B cell (primary cell): Measurements from ENCODE around the gene LMF2. TPM values are rescaled to one million over a fixed set of nuclear protein-coding genes. Genes with fewer than 3 reads are reported as not detected.

ENCODE experiments used
- ATAC-seq: fragments of 200-7000 bp; cut with Tn5 transposase; one replicate; pipeline ENCODE4 v1.10.0; 2021; ENCODE audit warnings: low read depth, mild to moderate bottlenecking, moderate number of reproducible peaks, moderate library complexity
- CTCF ChIA-PET: fragments of 350-600 bp; sonication (Branson Sonifier 250); formaldehyde crosslinking; loops from one replicate; lab custom pipeline; 2021; ENCODE audit warnings: antibody characterized with exemption, inconsistent platforms; lab: Charles Lee
- POLR2A ChIA-PET: fragments of 350-600 bp; sonication (Branson Sonifier 250); formaldehyde crosslinking; loops from one replicate; lab custom pipeline; 2021; ENCODE audit warnings: antibody characterized with exemption; lab: Charles Lee
- DNase-seq: peaks from one replicate; pipeline ENCODE4 v3.0.0; 2013
- H2AFZ ChIP-seq: 2 replicates; pipeline ENCODE4 v1.6.1; 2012; ENCODE audit warnings: mild to moderate bottlenecking, low read depth, low read length; ENCODE audit not compliant: insufficient read depth, poor library complexity, severe bottlenecking
- H3K27ac ChIP-seq, 2 donors: 1 replicate in 1 of 2; 2 replicates in 1 of 2; pipeline ENCODE4 v1.5.1; 2012 to 2013; ENCODE audit warnings: low read length in 2 of 2, mild to moderate bottlenecking in 2 of 2, moderate library complexity in 1 of 2
- H3K27me3 ChIP-seq, 4 experiments: fragments of 200-600 bp in 1 of 4; sonication (generic) in 1 of 4; replicated peaks in 1 of 4; 1 replicate in 2 of 4; 2 replicates in 2 of 4; pipeline versions ENCODE4 v1.6.1 to v1.7.0; 2013 to 2016; ENCODE audit warnings: low read length in 3 of 4, mild to moderate bottlenecking in 2 of 4, mixed read lengths in 1 of 4, moderate library complexity in 1 of 4; ENCODE audit not compliant: insufficient read depth in 4 of 4, control insufficient read depth in 3 of 4; ENCODE audit errors: control extremely low read depth in 1 of 4
- H3K36me3 ChIP-seq, 2 experiments: replicated peaks in 1 of 2; 1 replicate in 1 of 2; 2 replicates in 1 of 2; pipeline versions ENCODE4 v1.6.1 to v1.7.1; 2013; ENCODE audit warnings: low read length in 1 of 2; ENCODE audit not compliant: insufficient read depth in 2 of 2, control insufficient read depth in 1 of 2; ENCODE audit errors: control extremely low read depth in 1 of 2, extremely low read depth in 1 of 2
- H3K4me1 ChIP-seq, 2 donors: fragments of 200-600 bp in 1 of 2; sonication (generic) in 1 of 2; 1 replicate in 1 of 2; 2 replicates in 1 of 2; pipeline versions ENCODE4 v1.5.1 to v1.6.1; 2013 to 2017; ENCODE audit warnings: low read length in 2 of 2; ENCODE audit not compliant: control insufficient read depth in 2 of 2, insufficient read depth in 2 of 2
- H3K4me2 ChIP-seq: replicated peaks from 2 replicates; pipeline ENCODE3; 2012; ENCODE audit warnings: mild to moderate bottlenecking, low read depth, low read length; ENCODE audit not compliant: poor library complexity, severe bottlenecking
- H3K4me3 ChIP-seq, 5 experiments: fragments of 200-600 bp in 1 of 5; sonication (generic) in 1 of 5; 1 replicate in 3 of 5; 2 replicates in 2 of 5; pipeline versions ENCODE4 v1.5.1 to v1.7.0; 2011 to 2016; ENCODE audit warnings: low read length in 4 of 5, mild to moderate bottlenecking in 4 of 5, low read depth in 2 of 5, control low read depth in 1 of 5, moderate library complexity in 1 of 5; ENCODE audit not compliant: insufficient read depth in 1 of 5; ENCODE audit errors: control extremely low read depth in 1 of 5, extremely low read depth in 1 of 5
- H3K79me2 ChIP-seq: fragments of 200-600 bp; sonication (generic); one replicate; pipeline ENCODE4 v1.6.0; 2016; ENCODE audit warnings: low read length; ENCODE audit not compliant: control insufficient read depth, insufficient read depth
- H3K9ac ChIP-seq: fragments of 200-600 bp; sonication (generic); 2 replicates; pipeline ENCODE4 v1.6.1; 2017; ENCODE audit warnings: mild to moderate bottlenecking, low read length, moderate library complexity
- H3K9me3 ChIP-seq, 3 donors: one replicate each; pipeline versions ENCODE4 v1.6.1 to v1.7.1; 2013; ENCODE audit warnings: low read length in 2 of 3; ENCODE audit not compliant: control insufficient read depth in 2 of 3, insufficient read depth in 1 of 3; ENCODE audit errors: control extremely low read depth in 1 of 3
- H4K20me1 ChIP-seq: 2 replicates; pipeline ENCODE4 v1.6.0; 2012; ENCODE audit warnings: mild to moderate bottlenecking, low read length; ENCODE audit not compliant: insufficient read depth, control insufficient read depth, poor library complexity, severe bottlenecking
- H3K27ac Mint-ChIP-seq: one replicate; pipeline ENCODE4 v1.8.0; 2021; ENCODE audit warnings: mixed read lengths
- H3K27me3 Mint-ChIP-seq: one replicate; pipeline ENCODE4 v1.8.0; 2021; ENCODE audit warnings: mixed read lengths
- H3K4me1 Mint-ChIP-seq: one replicate; pipeline ENCODE4 v1.8.0; 2021; ENCODE audit warnings: mixed read lengths
- H3K4me3 Mint-ChIP-seq: one replicate; pipeline ENCODE4 v1.8.0; 2021; ENCODE audit warnings: mixed read lengths
- H3K9me3 Mint-ChIP-seq: one replicate; pipeline ENCODE4 v1.8.0; 2022; ENCODE audit warnings: mixed read lengths; ENCODE audit not compliant: insufficient read depth
- EZH2 ChIP-seq: IDR thresholded peaks from 2 replicates; pipeline ENCODE4 v1.6.1; 2012; ENCODE audit warnings: borderline replicate concordance, low read depth, mild to moderate bottlenecking, moderate library complexity, low read length; ENCODE audit not compliant: insufficient read depth, poor library complexity, severe bottlenecking
- WGBS: methylation state at CpG from one replicate; pipeline ENCODE4 v1.1.5; 2013; ENCODE audit warnings: missing lambda C conversion rate; ENCODE audit not compliant: insufficient coverage; 5-methylcytosine and 5-hydroxymethylcytosine counted together
- intact Hi-C: fragments of 100-400 bp; cut with micrococcal nuclease; formaldehyde crosslinking; loops from one replicate; pipeline ENCODE4 v1.10.0; 2022
- polyA plus RNA-seq: library from polyadenylated mRNA; depleted of rRNA; stranded (reverse); fragments of >200 nt; gene quantifications from 2 replicates; pipeline ENCODE4 v1.2.3, GENCODE V29; 2012
- total RNA-seq, 2 donors: library from RNA; stranded (reverse); fragments of 120-200 nt in 1 of 2; gene quantifications; 1 replicate in 1 of 2; 2 replicates in 1 of 2; pipeline versions ENCODE4 v1.2.3 to v1.2.4, GENCODE V29; 2013 to 2022
- TF ChIP-seq, protein P1 (sequence below): fragments of 200-600 bp; IDR thresholded peaks from one replicate; pipeline ENCODE4 v1.8.0; 2022; ENCODE audit warnings: antibody characterized with exemption, mild to moderate bottlenecking

The LMF2 gene
- total and polyA plus RNA-seq, 2 donors (not counting 1 experiment from before 2014, with no cell fraction given), result 128 to 316 TPM

DNA sequence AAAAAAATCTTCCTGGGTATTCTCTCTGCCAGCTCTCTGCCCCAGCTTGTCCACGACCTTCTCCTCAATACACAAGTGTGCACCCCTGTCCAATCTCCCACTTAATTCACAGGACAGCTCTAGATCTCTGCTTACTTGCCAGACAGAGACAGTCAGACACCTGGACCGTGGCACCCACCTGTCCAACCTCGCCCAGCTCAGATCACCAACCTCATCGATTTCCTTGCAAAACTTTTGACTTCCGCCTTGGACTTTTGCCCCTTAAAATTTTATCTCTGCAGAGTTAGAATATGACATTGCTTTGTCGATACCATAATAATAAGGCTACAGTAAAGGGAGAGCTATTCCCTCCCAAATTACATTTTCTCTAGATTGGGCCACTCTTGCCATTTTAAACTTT is 10.4 kb downstream of the LMF2 start:
- TF ChIP-seq, protein P1, sequence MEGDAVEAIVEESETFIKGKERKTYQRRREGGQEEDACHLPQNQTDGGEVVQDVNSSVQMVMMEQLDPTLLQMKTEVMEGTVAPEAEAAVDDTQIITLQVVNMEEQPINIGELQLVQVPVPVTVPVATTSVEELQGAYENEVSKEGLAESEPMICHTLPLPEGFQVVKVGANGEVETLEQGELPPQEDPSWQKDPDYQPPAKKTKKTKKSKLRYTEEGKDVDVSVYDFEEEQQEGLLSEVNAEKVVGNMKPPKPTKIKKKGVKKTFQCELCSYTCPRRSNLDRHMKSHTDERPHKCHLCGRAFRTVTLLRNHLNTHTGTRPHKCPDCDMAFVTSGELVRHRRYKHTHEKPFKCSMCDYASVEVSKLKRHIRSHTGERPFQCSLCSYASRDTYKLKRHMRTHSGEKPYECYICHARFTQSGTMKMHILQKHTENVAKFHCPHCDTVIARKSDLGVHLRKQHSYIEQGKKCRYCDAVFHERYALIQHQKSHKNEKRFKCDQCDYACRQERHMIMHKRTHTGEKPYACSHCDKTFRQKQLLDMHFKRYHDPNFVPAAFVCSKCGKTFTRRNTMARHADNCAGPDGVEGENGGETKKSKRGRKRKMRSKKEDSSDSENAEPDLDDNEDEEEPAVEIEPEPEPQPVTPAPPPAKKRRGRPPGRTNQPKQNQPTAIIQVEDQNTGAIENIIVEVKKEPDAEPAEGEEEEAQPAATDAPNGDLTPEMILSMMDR, result no peak
- TF ChIP-seq EZH2, result no peak
- Mint-ChIP-seq H3K4me1 (peaks cover 4% of the 10 kb centered on the region), H3K4me3 (no peak overlapping the region), H3K27me3 (no peaks in the 10 kb centered on the region), H3K9me3 (no peaks in the 10 kb centered on the region), H3K27ac (no peak overlapping the region)
- Histone ChIP-seq H3K4me2 (no peak overlapping the region), H3K36me3 (peaks cover 0 to under 1% of the 10 kb centered on the region in 2 experiments), H2AFZ (no peak overlapping the region), H3K9ac (no peak overlapping the region), H3K27me3 (no peaks in the 10 kb centered on the region), H3K4me1 (peaks cover 3 to 10% of the 10 kb centered on the region in 2 donors), H3K27ac (no peak overlapping the region), H3K9me3 (no peaks in the 10 kb centered on the region), H4K20me1 (no peaks in the 10 kb centered on the region), H3K79me2 (no peaks in the 10 kb centered on the region), H3K4me3 (no peak overlapping the region)
- DNase-seq, result no peak
- ChIA-PET POLR2A (interaction anchor here (1.2 kb wide), 1 partner anchor 25 kb away, joined by 3 read pairs; no protein-coding TSS in a partner anchor), CTCF (interaction anchor here (0.6 to 5.4 kb wide), 28 partner anchors 11 to 336 kb away, joined by 3 to 42 read pairs (median 8); partner anchors contain the start of genes HDAC10, LMF2, NCAPH2 and SCO2)
- ATAC-seq, result no peak
- 96% methylated on average over 4 of the region's 6 CpGs for WGBS
- intact Hi-C loops, result no loop called here

DNA sequence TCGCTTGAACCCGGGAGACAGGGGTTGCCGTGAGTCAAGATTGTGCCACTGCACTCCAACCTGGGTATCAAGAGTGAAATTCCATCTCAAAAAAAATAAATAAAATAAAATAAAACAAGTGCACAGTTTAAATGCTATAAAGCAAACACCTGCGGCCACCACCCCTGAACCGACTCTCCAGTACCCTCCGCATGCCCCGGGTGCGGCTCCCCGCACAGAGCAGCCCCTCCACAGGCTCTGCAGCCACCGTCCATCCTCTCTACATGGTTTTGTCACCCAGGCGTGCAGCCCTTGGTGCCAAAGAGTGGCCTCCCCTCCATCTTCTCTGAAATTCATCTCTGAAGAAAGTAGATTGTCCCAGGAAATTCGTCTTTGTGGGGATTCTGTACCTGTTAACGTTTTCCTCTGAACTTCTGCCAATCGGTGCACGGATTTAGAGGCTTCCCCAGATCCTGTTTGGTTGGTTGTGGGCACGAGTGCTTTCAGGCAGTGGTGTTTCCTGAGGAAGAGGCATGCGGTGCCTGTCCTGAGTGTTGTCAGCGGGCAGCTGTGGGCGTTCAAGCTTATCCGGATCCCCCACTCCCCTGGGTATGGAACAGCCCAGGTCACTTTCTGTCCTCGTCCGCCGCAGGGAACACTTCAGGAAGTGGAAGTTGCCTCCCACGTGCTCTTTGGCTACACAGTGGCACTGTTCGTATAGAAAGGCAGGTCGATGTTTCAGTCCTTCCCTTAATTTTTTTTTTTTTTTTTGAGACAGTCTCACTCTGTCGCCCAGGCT is 16.8 kb downstream of the LMF2 start:
- peaks cover 7 to 8% of the 10 kb centered on the region in 2 donors for H3K4me1 ChIP-seq
- WGBS, result 6% methylated on average over 18 of the region's 27 CpGs
- no peaks in the 10 kb centered on the region for H3K9me3 ChIP-seq
- H3K27me3 ChIP-seq, result no peaks in the 10 kb centered on the region
- ChIA-PET CTCF (interaction anchor here (0.7 to 0.9 kb wide), 2 partner anchors 9 to 74 kb away, joined by 4 to 7 read pairs; no protein-coding TSS in a partner anchor), POLR2A (no interaction called here)
- intact Hi-C loops, result no loop called here
- H3K36me3 ChIP-seq, result no peaks in the 10 kb centered on the region
- Mint-ChIP-seq H3K27ac (peak overlapping the region; percentile 63), H3K9me3 (no peaks in the 10 kb centered on the region), H3K4me3 (peak overlapping the region; percentile 60), H3K4me1 (peaks cover 11% of the 10 kb centered on the region), H3K27me3 (no peaks in the 10 kb centered on the region)
- peak overlapping the region; percentile 53 for H3K4me2 ChIP-seq
- H3K9ac ChIP-seq, result peak overlapping the region; percentile 19
- ATAC-seq (peak; percentile 31), DNase-seq (peak; percentile 33)
- no peaks in the 10 kb centered on the region for H3K79me2 ChIP-seq
- TF ChIP-seq, protein P1, result no peak
- TF ChIP-seq EZH2, result no peak
- no peaks in the 10 kb centered on the region for H4K20me1 ChIP-seq
- no peak overlapping the region for H3K4me3 ChIP-seq
- H3K27ac ChIP-seq, result no peak overlapping the region
- peak overlapping the region; percentile 44 for H2AFZ ChIP-seq
